Parathyroid adenoma (tissue), 2 donors: ENCODE measurements around the gene SAMD4A.

Experiments used
- H2AFZ ChIP-seq: fragments of 300-600 bp; sonication (generic); one replicate; pipeline ENCODE4 v1.7.0; 2017; ENCODE audit warnings: antibody characterized with exemption, mild to moderate bottlenecking
- H3K27ac ChIP-seq: fragments of 300-600 bp; sonication (generic); one replicate; pipeline ENCODE4 v1.7.0; 2017
- H3K27me3 ChIP-seq: fragments of 300-600 bp; sonication (generic); one replicate; pipeline ENCODE4 v1.7.0; 2017; ENCODE audit warnings: low read length; ENCODE audit not compliant: control insufficient read depth, insufficient read depth
- H3K36me3 ChIP-seq: fragments of 300-600 bp; sonication (generic); one replicate; pipeline ENCODE4 v1.7.0; 2017; ENCODE audit warnings: low read length; ENCODE audit not compliant: control insufficient read depth, insufficient read depth
- H3K4me1 ChIP-seq: fragments of 300-600 bp; sonication (generic); one replicate; pipeline ENCODE4 v1.7.0; 2017; ENCODE audit warnings: control low read depth
- H3K4me2 ChIP-seq: fragments of 300-600 bp; sonication (generic); one replicate; pipeline ENCODE4 v1.7.0; 2017; ENCODE audit warnings: low read length
- H3K4me3 ChIP-seq: fragments of 300-600 bp; sonication (generic); one replicate; pipeline ENCODE4 v1.7.0; 2017; ENCODE audit warnings: low read depth, low read length
- H3K79me2 ChIP-seq: fragments of 300-600 bp; sonication (generic); one replicate; pipeline ENCODE4 v1.7.0; 2017; ENCODE audit warnings: control low read depth
- H3K9ac ChIP-seq: fragments of 300-600 bp; sonication (generic); one replicate; pipeline ENCODE4 v1.7.0; 2017; ENCODE audit warnings: mild to moderate bottlenecking
- H3K9me3 ChIP-seq: fragments of 300-600 bp; sonication (generic); one replicate; pipeline ENCODE4 v1.7.0; 2017; ENCODE audit warnings: low read length; ENCODE audit not compliant: control insufficient read depth
- CTCF ChIP-seq: fragments of 300-600 bp; sonication (generic); IDR thresholded peaks from one replicate; pipeline ENCODE4 v1.7.0; 2017; ENCODE audit warnings: antibody characterized with exemption, mild to moderate bottlenecking
- donor health status: primary hyperparathyroidism.

The SAMD4A gene

GRCh38 chr14:54767450-54767849 lies 200.5 kb downstream of the SAMD4A start:
- Histone ChIP-seq H3K9ac (no peak overlapping the region), H3K36me3 (no peaks in the 10 kb centered on the region), H3K4me3 (no peak overlapping the region), H3K9me3 (no peaks in the 10 kb centered on the region), H3K27ac (no peak overlapping the region), H3K27me3 (no peaks in the 10 kb centered on the region), H2AFZ (no peak overlapping the region), H3K4me2 (no peak overlapping the region), H3K79me2 (no peaks in the 10 kb centered on the region), H3K4me1 (no peaks in the 10 kb centered on the region)
- TF ChIP-seq CTCF = no peak

GRCh38 chr14:54768501-54769129 lies 201.7 kb downstream of the SAMD4A start:
- H3K27ac ChIP-seq = no peak overlapping the region
- H3K36me3 ChIP-seq = no peaks in the 10 kb centered on the region
- H3K27me3 ChIP-seq = no peaks in the 10 kb centered on the region

GRCh38 chr14:54769951-54770863 lies 203.3 kb downstream of the SAMD4A start:
- Histone ChIP-seq H3K36me3 (no peaks in the 10 kb centered on the region), H3K27ac (no peak overlapping the region), H3K4me3 (no peak overlapping the region)

More at GRCh38 chr14:54768501-54769129, 201.7 kb downstream of the SAMD4A start:
- no peaks in the 10 kb centered on the region for H3K79me2 ChIP-seq
- no peaks in the 10 kb centered on the region for H3K9me3 ChIP-seq
- H2AFZ ChIP-seq = no peak overlapping the region
- no peak for TF ChIP-seq CTCF
- no peak overlapping the region for H3K4me3 ChIP-seq
- H3K9ac ChIP-seq = no peak overlapping the region
- H3K4me1 ChIP-seq = peaks cover 8% of the 10 kb centered on the region
- H3K4me2 ChIP-seq = no peak overlapping the region

GRCh38 chr14:54771411-54772027 lies 204.6 kb downstream of the SAMD4A start:
- no peak overlapping the region for H3K27ac ChIP-seq
- no peaks in the 10 kb centered on the region for H3K36me3 ChIP-seq
- no peak overlapping the region for H3K9ac ChIP-seq

More at GRCh38 chr14:54769951-54770863, 203.3 kb downstream of the SAMD4A start:
- Histone ChIP-seq H3K9ac (no peak overlapping the region), H3K79me2 (no peaks in the 10 kb centered on the region), H2AFZ (no peak overlapping the region), H3K4me2 (no peak overlapping the region), H3K4me1 (peaks cover 10% of the 10 kb centered on the region), H3K9me3 (no peaks in the 10 kb centered on the region), H3K27me3 (no peaks in the 10 kb centered on the region)
- TF ChIP-seq CTCF = no peak

More at GRCh38 chr14:54771411-54772027, 204.6 kb downstream of the SAMD4A start:
- Histone ChIP-seq H3K4me2 (no peak overlapping the region), H3K4me3 (no peak overlapping the region), H3K4me1 (peaks cover 10% of the 10 kb centered on the region), H3K79me2 (no peaks in the 10 kb centered on the region), H3K27me3 (no peaks in the 10 kb centered on the region), H3K9me3 (no peaks in the 10 kb centered on the region), H2AFZ (no peak overlapping the region)
- no peak for TF ChIP-seq CTCF
